IPS-20b (cell line): Measurements from ENCODE around the gene CACNG3.
"Not testable (repeated sequence)": the region's sequence is repeated elsewhere in the genome, so short reads cannot be mapped to it uniquely, and the experiment has no call there.

Source experiments
- H3K27ac ChIP-seq: one replicate; pipeline ENCODE4 v1.5.1; 2013; ENCODE audit warnings: low read length
- H3K27me3 ChIP-seq: 2 replicates; pipeline ENCODE4 v1.6.1; 2013; ENCODE audit warnings: mild to moderate bottlenecking, low read length, inconsistent platforms; ENCODE audit not compliant: insufficient read depth
- H3K36me3 ChIP-seq: 2 replicates; pipeline ENCODE4 v1.6.1; 2013; ENCODE audit warnings: low read depth, mild to moderate bottlenecking, inconsistent platforms, low read length, moderate library complexity; ENCODE audit not compliant: insufficient read depth
- H3K4me1 ChIP-seq: 2 replicates; pipeline ENCODE4 v1.6.1; 2013; ENCODE audit warnings: mild to moderate bottlenecking, control low read depth, inconsistent platforms, low read length, moderate library complexity; ENCODE audit not compliant: insufficient read depth
- H3K4me3 ChIP-seq: 2 replicates; pipeline ENCODE4 v1.5.1; 2013; ENCODE audit warnings: mild to moderate bottlenecking, low read length, inconsistent platforms
- H3K9ac ChIP-seq: 2 replicates; pipeline ENCODE4 v1.6.1; 2013; ENCODE audit warnings: low read depth, mild to moderate bottlenecking, inconsistent platforms, low read length, moderate library complexity
- H3K9me3 ChIP-seq: 2 replicates; pipeline ENCODE4 v1.6.1; 2013; ENCODE audit warnings: mild to moderate bottlenecking, low read depth, low read length, inconsistent platforms; ENCODE audit not compliant: insufficient read depth

The CACNG3 gene

GRCh38 chr16:24343829-24344228 lies 87.7 kb downstream of the CACNG3 start:
- not testable (repeated sequence) for H3K36me3 ChIP-seq, H3K9me3 ChIP-seq, H3K27me3 ChIP-seq, H3K27ac ChIP-seq, H3K9ac ChIP-seq, H3K4me3 ChIP-seq
- H3K4me1 ChIP-seq, result peaks cover 18% of the 10 kb centered on the region

- H3K27ac ChIP-seq, result no peak overlapping the region
- H3K9ac ChIP-seq, result no peak overlapping the region
- H3K36me3 ChIP-seq, result no peaks in the 10 kb centered on the region
- H3K27me3 ChIP-seq, result no peaks in the 10 kb centered on the region
- peaks cover 27% of the 10 kb centered on the region for H3K4me1 ChIP-seq
- H3K4me3 ChIP-seq, result no peak overlapping the region
- no peaks in the 10 kb centered on the region for H3K9me3 ChIP-seq
Measured at GRCh38 chr16:24344784-24345183, 88.6 kb downstream of the CACNG3 start.

GRCh38 chr16:24345704-24346103 lies 89.6 kb downstream of the CACNG3 start:
- H3K9ac ChIP-seq, result no peak overlapping the region
- peaks cover 27% of the 10 kb centered on the region for H3K4me1 ChIP-seq
- H3K27ac ChIP-seq, result no peak overlapping the region
- H3K9me3 ChIP-seq, result no peaks in the 10 kb centered on the region
- no peaks in the 10 kb centered on the region for H3K27me3 ChIP-seq
- no peaks in the 10 kb centered on the region for H3K36me3 ChIP-seq
- H3K4me3 ChIP-seq, result no peak overlapping the region

GRCh38 chr16:24346734-24347133 lies 90.6 kb downstream of the CACNG3 start:
- H3K27ac ChIP-seq, result peak overlapping the region; percentile 43
- no peaks in the 10 kb centered on the region for H3K27me3 ChIP-seq
- 0 out of 2 replicates have a peak overlapping the region, but pooled peaks have one; percentile 46 for H3K9ac ChIP-seq
- H3K9me3 ChIP-seq, result no peaks in the 10 kb centered on the region
- H3K4me3 ChIP-seq, result peak overlapping the region; percentile 24; the same call in 1 of the 2 replicates
- H3K36me3 ChIP-seq, result no peaks in the 10 kb centered on the region
- peaks cover 27% of the 10 kb centered on the region for H3K4me1 ChIP-seq

GRCh38 chr16:24347556-24347955 lies 91.4 kb downstream of the CACNG3 start:
- Histone ChIP-seq H3K4me1 (peaks cover 27% of the 10 kb centered on the region), H3K27me3 (no peaks in the 10 kb centered on the region), H3K9me3 (no peaks in the 10 kb centered on the region), H3K27ac (no peak overlapping the region), H3K9ac (no peak overlapping the region), H3K36me3 (no peaks in the 10 kb centered on the region), H3K4me3 (no peak overlapping the region)

GRCh38 chr16:24348545-24349290 lies 92.6 kb downstream of the CACNG3 start:
- Histone ChIP-seq H3K27ac (no peak overlapping the region), H3K27me3 (no peaks in the 10 kb centered on the region), H3K9me3 (no peaks in the 10 kb centered on the region), H3K9ac (no peak overlapping the region), H3K4me3 (no peak overlapping the region), H3K36me3 (no peaks in the 10 kb centered on the region), H3K4me1 (peaks cover 27% of the 10 kb centered on the region)

- Histone ChIP-seq H3K27me3 (no peaks in the 10 kb centered on the region), H3K27ac (no peak overlapping the region), H3K4me3 (no peak overlapping the region), H3K9me3 (no peaks in the 10 kb centered on the region), H3K4me1 (peaks cover 27% of the 10 kb centered on the region), H3K36me3 (no peaks in the 10 kb centered on the region), H3K9ac (no peak overlapping the region)
Measured at GRCh38 chr16:24349320-24349719, 93.2 kb downstream of the CACNG3 start.

- Histone ChIP-seq H3K4me3 (no peak overlapping the region), H3K27me3 (no peaks in the 10 kb centered on the region; the same call in 1 of the 2 replicates), H3K9ac (no peak overlapping the region), H3K4me1 (peaks cover 15% of the 10 kb centered on the region), H3K36me3 (no peaks in the 10 kb centered on the region), H3K9me3 (no peaks in the 10 kb centered on the region), H3K27ac (no peak overlapping the region)
Measured at GRCh38 chr16:24352746-24353145, 96.6 kb downstream of the CACNG3 start.

GRCh38 chr16:24353622-24354021 lies 97.5 kb downstream of the CACNG3 start:
- no peaks in the 10 kb centered on the region; the same call in 1 of the 2 replicates for H3K27me3 ChIP-seq
- no peaks in the 10 kb centered on the region for H3K36me3 ChIP-seq
- peaks cover 11% of the 10 kb centered on the region for H3K4me1 ChIP-seq
- H3K27ac ChIP-seq, result no peak overlapping the region
- H3K4me3 ChIP-seq, result no peak overlapping the region
- H3K9ac ChIP-seq, result no peak overlapping the region
- no peaks in the 10 kb centered on the region for H3K9me3 ChIP-seq

GRCh38 chr16:24357511-24357910 lies 101.4 kb downstream of the CACNG3 start:
- Histone ChIP-seq H3K27ac (no peak overlapping the region), H3K9ac (no peak overlapping the region), H3K4me3 (no peak overlapping the region), H3K4me1 (no peaks in the 10 kb centered on the region), H3K36me3 (no peaks in the 10 kb centered on the region), H3K27me3 (no peaks in the 10 kb centered on the region; the same call in 1 of the 2 replicates), H3K9me3 (no peaks in the 10 kb centered on the region)

GRCh38 chr16:24358117-24358516 lies 102.0 kb downstream of the CACNG3 start:
- no peak overlapping the region for H3K9ac ChIP-seq
- no peaks in the 10 kb centered on the region for H3K36me3 ChIP-seq
- H3K4me3 ChIP-seq, result no peak overlapping the region
- H3K9me3 ChIP-seq, result no peaks in the 10 kb centered on the region
- H3K4me1 ChIP-seq, result no peaks in the 10 kb centered on the region
- H3K27ac ChIP-seq, result no peak overlapping the region
- H3K27me3 ChIP-seq, result no peaks in the 10 kb centered on the region; the same call in 1 of the 2 replicates

- no peaks in the 10 kb centered on the region; the same call in 1 of the 2 replicates for H3K27me3 ChIP-seq
Measured at GRCh38 chr16:24359490-24359889, 103.4 kb downstream of the CACNG3 start.

More at GRCh38 chr16:24359490-24359889, 103.4 kb downstream of the CACNG3 start:
- H3K9ac ChIP-seq, result no peak overlapping the region
- H3K9me3 ChIP-seq, result no peaks in the 10 kb centered on the region
- no peaks in the 10 kb centered on the region for H3K4me1 ChIP-seq
- no peak overlapping the region for H3K4me3 ChIP-seq
- no peaks in the 10 kb centered on the region for H3K36me3 ChIP-seq
- H3K27ac ChIP-seq, result no peak overlapping the region
